Testis (tissue), 3 donors: ENCODE results near the gene ANAPC13. TPM values are rescaled to one million over a fixed set of nuclear protein-coding genes. Genes with fewer than 3 reads are reported as not detected.

Source experiments
- DNase-seq: peaks from one replicate; pipeline ENCODE4 v3.0.0-alpha.2; 2019
- H3K27ac ChIP-seq, 2 donors: fragments of 200-600 bp; sonication (generic); one replicate each; pipeline ENCODE4 v1.5.1; 2019
- H3K27me3 ChIP-seq: fragments of 200-600 bp; sonication (generic); one replicate; pipeline ENCODE4 v1.5.1; 2019
- H3K36me3 ChIP-seq: fragments of 200-600 bp; sonication (generic); one replicate; pipeline ENCODE4 v1.5.1; 2017; ENCODE audit warnings: low read depth; ENCODE audit errors: missing control alignments
- H3K4me1 ChIP-seq: fragments of 200-600 bp; sonication (generic); one replicate; pipeline ENCODE4 v1.5.1; 2019
- H3K4me3 ChIP-seq, 2 donors: fragments of 200-600 bp; sonication (generic); one replicate each; pipeline ENCODE4 v1.5.1; 2017 to 2019
- H3K9me3 ChIP-seq: fragments of 200-600 bp; sonication (generic); one replicate; pipeline ENCODE4 v1.5.1; 2017
- CTCF ChIP-seq, 3 experiments: fragments of 450-650 bp in 2 of 3; fragments of 200-600 bp in 1 of 3; sonication (generic) in 1 of 3; IDR thresholded peaks; one replicate each; pipeline ENCODE4 v1.5.1; 2016 to 2019; ENCODE audit warnings: antibody characterized with exemption in 3 of 3, mild to moderate bottlenecking in 2 of 3, moderate library complexity in 1 of 3
- POLR2A ChIP-seq: fragments of 450-650 bp; IDR thresholded peaks from one replicate; pipeline ENCODE4 v1.6.1; 2017; ENCODE audit warnings: antibody characterized with exemption, mild to moderate bottlenecking, moderate library complexity
- WGBS, 2 donors: methylation state at CpG; one replicate each; pipeline ENCODE4 v1.1.5; 2018; 5-methylcytosine and 5-hydroxymethylcytosine counted together
- intact Hi-C: fragments of 100-400 bp; cut with DNase I; formaldehyde crosslinking; loops from one replicate; pipeline ENCODE4 v1.15.1; 2023; ENCODE audit warnings: low total_unique reads
- polyA plus RNA-seq: library from polyadenylated mRNA; stranded (reverse); fragments of 350-450 nt; fragmentation: Illumina TruSeq; extraction: RNeasy Lipid Tissue Mini Kit (QIAGEN cat#74804); gene quantifications from one replicate; pipeline ENCODE4 v1.2.3, GENCODE V29; 2014; ENCODE audit warnings: low read depth, low replicate concordance; ENCODE audit not compliant: insufficient read depth
- total RNA-seq, 2 donors: library from RNA; depleted of rRNA; stranded (reverse); fragments of >200 nt; gene quantifications; one replicate each; pipeline ENCODE4 v1.2.3, GENCODE V29; 2016

ANAPC13 gene
- total and polyA plus RNA-seq, 3 donors from 2014 or later = 47.8 to 65.6 (median 50.5) TPM

GRCh38 chr3:134516905-134517304, 31.1 kb upstream of the ANAPC13 start:
- intact Hi-C loops = no loop called here
- Histone ChIP-seq H3K36me3 (no peaks in the 10 kb centered on the region), H3K4me1 (no peaks in the 10 kb centered on the region), H3K9me3 (no peaks in the 10 kb centered on the region), H3K4me3 (no peak overlapping the region), H3K27ac (no peak overlapping the region), H3K27me3 (no peaks in the 10 kb centered on the region)
- TF ChIP-seq POLR2A (no peak), CTCF (IDR thresholded peaks at IDR 0.05) (no peak)
- WGBS, 2 donors = 51 to 54% methylated on average over 3 of the region's 3 CpGs
- no peak for DNase-seq

DNA sequence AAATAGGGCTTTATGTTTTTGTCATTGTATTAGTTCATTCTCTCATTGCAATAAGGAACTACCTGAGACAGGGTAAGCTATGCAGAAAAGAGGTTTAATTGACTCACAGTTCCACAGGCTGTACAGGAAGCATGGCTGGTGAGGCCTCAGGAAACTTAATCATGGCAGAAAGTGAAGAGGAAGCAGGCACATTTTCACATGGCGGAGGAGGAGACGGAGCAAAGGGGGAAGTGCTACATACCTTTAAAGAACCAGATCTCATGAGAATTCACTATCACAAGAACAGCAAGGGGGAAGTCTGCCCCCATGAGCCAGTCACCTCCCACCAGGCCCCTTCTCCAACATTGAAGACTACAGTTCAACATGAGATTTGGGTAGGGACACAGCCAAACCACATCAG, 25.7 kb upstream of the ANAPC13 start:
- intact Hi-C loops = no loop called here
- WGBS, 2 donors = 91 to 93% methylated on average over 2 of the region's 2 CpGs
- no peaks in the 10 kb centered on the region for H3K4me1 ChIP-seq
- no peak overlapping the region for H3K4me3 ChIP-seq
- H3K27me3 ChIP-seq = no peaks in the 10 kb centered on the region
- no peaks in the 10 kb centered on the region for H3K36me3 ChIP-seq
- H3K9me3 ChIP-seq = no peaks in the 10 kb centered on the region
- no peak overlapping the region for H3K27ac ChIP-seq
- DNase-seq = no peak
- TF ChIP-seq CTCF (IDR thresholded peaks at IDR 0.05) (no peak), POLR2A (no peak)

DNA sequence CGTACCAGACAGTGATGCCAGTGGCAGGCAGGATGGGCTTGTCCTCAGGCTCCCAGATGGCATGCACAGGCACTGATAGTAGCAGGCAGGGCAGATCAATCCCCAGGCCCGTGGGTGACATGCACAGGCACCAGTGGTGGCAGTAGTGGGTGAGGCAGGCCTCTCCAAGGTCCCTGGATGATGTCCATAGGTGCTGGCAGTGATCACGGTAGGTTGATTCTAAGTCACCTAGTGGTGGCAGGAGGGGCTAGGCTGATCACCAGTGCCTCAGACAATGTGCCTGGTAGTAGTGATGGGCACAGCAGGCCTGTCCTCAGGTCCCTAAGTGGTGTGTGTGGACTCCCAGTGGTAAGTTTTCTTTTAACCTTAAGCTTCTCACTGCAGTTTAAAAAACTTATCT, 19.7 kb upstream of the ANAPC13 start:
- Histone ChIP-seq H3K27ac (no peak overlapping the region), H3K4me3 (no peak overlapping the region), H3K27me3 (no peaks in the 10 kb centered on the region), H3K4me1 (no peaks in the 10 kb centered on the region), H3K9me3 (no peaks in the 10 kb centered on the region), H3K36me3 (no peaks in the 10 kb centered on the region)
- no peak for TF ChIP-seq POLR2A
- TF ChIP-seq CTCF (IDR thresholded peaks at IDR 0.05) = no peak
- 80 to 100% methylated on average over 1 to 3 of the region's 3 CpGs for WGBS, 2 donors
- no peak for DNase-seq
- intact Hi-C loops = no loop called here

DNA sequence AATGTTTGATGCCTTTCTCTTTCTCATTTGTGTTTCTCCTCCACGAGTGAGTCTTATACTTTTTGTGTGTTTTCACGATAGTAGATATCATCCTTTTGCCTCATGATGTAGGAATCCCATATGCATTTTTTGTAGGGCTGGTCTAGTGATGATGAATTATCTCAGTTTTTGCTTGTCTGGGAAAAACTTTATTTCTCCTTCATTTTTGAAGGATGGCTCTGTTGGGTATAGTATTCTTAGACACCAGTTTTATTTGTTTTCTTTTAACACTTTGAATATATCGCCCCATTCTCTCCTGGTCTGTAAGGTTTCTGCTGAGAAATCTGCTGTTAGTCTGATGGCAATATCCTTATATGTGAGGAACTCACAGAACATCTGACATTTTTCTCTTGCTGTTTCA, 18.3 kb upstream of the ANAPC13 start:
- intact Hi-C loops = no loop called here
- H3K36me3 ChIP-seq = no peaks in the 10 kb centered on the region
- WGBS, 2 donors = 96 to 98% methylated on average over 2 to 3 of the region's 3 CpGs

More for the DNA sequence above, 18.3 kb upstream of the ANAPC13 start:
- no peak overlapping the region for H3K27ac ChIP-seq
- H3K27me3 ChIP-seq = no peaks in the 10 kb centered on the region
- no peak for TF ChIP-seq CTCF (IDR thresholded peaks at IDR 0.05)
- no peak for TF ChIP-seq POLR2A
- no peak overlapping the region for H3K4me3 ChIP-seq
- DNase-seq = no peak
- H3K9me3 ChIP-seq = no peaks in the 10 kb centered on the region
- no peaks in the 10 kb centered on the region for H3K4me1 ChIP-seq
